IPS-11a (cell line): ENCODE results near the gene BAHCC1.
A peak's percentile ranks its signal among the peaks of the same experiment; 100 is the strongest.
"Not testable (repeated sequence)": the region's sequence is repeated elsewhere in the genome, so short reads cannot be mapped to it uniquely, and the experiment has no call there.

Experiments
- H3K4me3 ChIP-seq: one replicate; pipeline ENCODE4 v1.5.1; 2013; ENCODE audit warnings: low read depth, low read length, control low read depth

BAHCC1 gene

GRCh38 chr17:81394921-81395599 lies at the start of gene BAHCC1:
Gene BAHCC1 (plus strand): TSS chr17:81395457. CDS start chr17:81399740, 4,283 bp downstream.
- H3K4me3 ChIP-seq: peak within 1 kb of the TSS; percentile 21

- peak overlapping the region; percentile 51 for H3K4me3 ChIP-seq
These were observed 49.0 kb upstream of the BAHCC1 start for GRCh38 chr17:81346090-81346907.

- H3K4me3 ChIP-seq: peak overlapping the region; percentile 51
These were observed 48.3 kb upstream of the BAHCC1 start for GRCh38 chr17:81346908-81347349.

- H3K4me3 ChIP-seq: no peak overlapping the region
These were observed 47.8 kb upstream of the BAHCC1 start for GRCh38 chr17:81347437-81347836.

GRCh38 chr17:81348097-81349055 lies 46.9 kb upstream of the BAHCC1 start:
- no peak overlapping the region for H3K4me3 ChIP-seq

- no peak overlapping the region for H3K4me3 ChIP-seq
These were observed 45.6 kb upstream of the BAHCC1 start for GRCh38 chr17:81349397-81350319.

GRCh38 chr17:81350320-81350890 lies 44.9 kb upstream of the BAHCC1 start:
- no peak overlapping the region for H3K4me3 ChIP-seq

GRCh38 chr17:81351329-81352052 lies 43.8 kb upstream of the BAHCC1 start:
- not testable (repeated sequence) for H3K4me3 ChIP-seq

- H3K4me3 ChIP-seq: not testable (repeated sequence)
These were observed 43.2 kb upstream of the BAHCC1 start for GRCh38 chr17:81352056-81352455.

- no peak overlapping the region for H3K4me3 ChIP-seq
These were observed 40.9 kb upstream of the BAHCC1 start for GRCh38 chr17:81354252-81354953.

- no peak overlapping the region for H3K4me3 ChIP-seq
These were observed 40.3 kb upstream of the BAHCC1 start for GRCh38 chr17:81354954-81355347.

- H3K4me3 ChIP-seq: no peak overlapping the region
These were observed 36.0 kb upstream of the BAHCC1 start for GRCh38 chr17:81359218-81359617.

- H3K4me3 ChIP-seq: not testable (repeated sequence)
These were observed 33.3 kb upstream of the BAHCC1 start for GRCh38 chr17:81362001-81362400.

GRCh38 chr17:81364278-81365147 lies 30.7 kb upstream of the BAHCC1 start:
- no peak overlapping the region for H3K4me3 ChIP-seq

- no peak overlapping the region for H3K4me3 ChIP-seq
These were observed 30.1 kb upstream of the BAHCC1 start for GRCh38 chr17:81365148-81365600.

GRCh38 chr17:81365601-81366585 lies 29.4 kb upstream of the BAHCC1 start:
- no peak overlapping the region for H3K4me3 ChIP-seq
